Measurements from ENCODE around the gene TMEM89.

DNA sequence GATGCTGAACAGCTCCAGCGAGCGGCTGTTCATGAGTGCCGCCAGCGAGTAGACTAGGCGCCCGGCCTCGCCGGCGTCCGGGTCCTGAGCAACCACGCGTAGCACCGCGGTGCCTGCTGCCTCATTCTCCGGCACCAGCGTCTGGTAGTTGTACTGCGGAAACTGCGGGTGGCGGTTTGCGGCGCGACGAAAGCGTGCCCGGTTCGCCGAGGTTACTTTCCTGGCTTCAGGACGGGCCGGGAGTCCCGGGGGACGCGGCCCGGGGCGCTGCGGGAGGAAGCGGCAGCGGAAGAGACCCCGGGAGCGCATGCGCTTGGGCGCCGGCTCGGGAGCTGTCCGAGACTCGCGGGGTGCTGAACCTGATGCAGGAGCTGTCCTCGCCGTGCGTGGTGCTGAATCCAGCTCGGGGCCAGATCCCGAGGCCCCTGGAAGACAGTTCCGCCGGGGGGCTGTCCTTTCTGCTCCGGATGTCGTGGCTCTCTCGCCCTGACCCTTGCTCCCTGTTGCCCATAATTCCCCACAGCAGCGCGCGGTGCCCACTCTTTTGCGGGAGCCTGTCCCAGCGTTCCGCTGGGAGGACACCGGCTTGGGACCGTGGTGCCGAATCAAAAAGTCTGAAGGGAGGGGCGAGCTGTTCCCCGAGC lies 40.1 kb upstream of the TMEM89 start:
- TF ChIP-seq EZH2 (optimal IDR thresholded peaks at IDR 0.05; ENCODE audit: low read depth, low read length) (no peak), EZH2phosphoT487 (IDR thresholded peaks at IDR 0.05; ENCODE audit: low read length) (no peak)
- TF ChIP-seq, protein P1, sequence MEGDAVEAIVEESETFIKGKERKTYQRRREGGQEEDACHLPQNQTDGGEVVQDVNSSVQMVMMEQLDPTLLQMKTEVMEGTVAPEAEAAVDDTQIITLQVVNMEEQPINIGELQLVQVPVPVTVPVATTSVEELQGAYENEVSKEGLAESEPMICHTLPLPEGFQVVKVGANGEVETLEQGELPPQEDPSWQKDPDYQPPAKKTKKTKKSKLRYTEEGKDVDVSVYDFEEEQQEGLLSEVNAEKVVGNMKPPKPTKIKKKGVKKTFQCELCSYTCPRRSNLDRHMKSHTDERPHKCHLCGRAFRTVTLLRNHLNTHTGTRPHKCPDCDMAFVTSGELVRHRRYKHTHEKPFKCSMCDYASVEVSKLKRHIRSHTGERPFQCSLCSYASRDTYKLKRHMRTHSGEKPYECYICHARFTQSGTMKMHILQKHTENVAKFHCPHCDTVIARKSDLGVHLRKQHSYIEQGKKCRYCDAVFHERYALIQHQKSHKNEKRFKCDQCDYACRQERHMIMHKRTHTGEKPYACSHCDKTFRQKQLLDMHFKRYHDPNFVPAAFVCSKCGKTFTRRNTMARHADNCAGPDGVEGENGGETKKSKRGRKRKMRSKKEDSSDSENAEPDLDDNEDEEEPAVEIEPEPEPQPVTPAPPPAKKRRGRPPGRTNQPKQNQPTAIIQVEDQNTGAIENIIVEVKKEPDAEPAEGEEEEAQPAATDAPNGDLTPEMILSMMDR (IDR thresholded peaks at IDR 0.05; ENCODE audit: low read length), result no peak

Data from MM.1S (cell line).